Mesendoderm (in vitro differentiated cells): ENCODE results near the gene HAUS5.
A peak's percentile ranks its signal among the peaks of the same experiment; 100 is the strongest.

Experiments
- DNase-seq: peaks from one replicate; pipeline ENCODE4 v3.0.0; 2013
- H2AK5ac ChIP-seq: 2 replicates; pipeline ENCODE4 v1.6.1; 2013; ENCODE audit warnings: low read length, inconsistent platforms
- H2BK120ac ChIP-seq: 2 replicates; pipeline ENCODE4 v1.6.1; 2013; ENCODE audit warnings: low read depth, mild to moderate bottlenecking, low read length, moderate library complexity, mixed read lengths
- H2BK15ac ChIP-seq: replicated peaks from 2 replicates; pipeline ENCODE4 v1.6.1; 2013; ENCODE audit warnings: low read depth, mild to moderate bottlenecking, moderate library complexity
- H2BK5ac ChIP-seq: 2 replicates; pipeline ENCODE4 v1.6.1; 2013; ENCODE audit warnings: low read length, inconsistent platforms
- H3K18ac ChIP-seq: 2 replicates; pipeline ENCODE4 v1.6.1; 2013; ENCODE audit warnings: mild to moderate bottlenecking, low read length, mixed read lengths
- H3K23ac ChIP-seq: one replicate; pipeline ENCODE4 v1.6.1; 2013; ENCODE audit warnings: low read length
- H3K27ac ChIP-seq: 2 replicates; pipeline ENCODE4 v1.5.1; 2013; ENCODE audit warnings: low read depth, mild to moderate bottlenecking, inconsistent platforms, low read length, moderate library complexity
- H3K27me3 ChIP-seq: 2 replicates; pipeline ENCODE4 v1.6.1; 2013; ENCODE audit warnings: low read length, control low read depth, mild to moderate bottlenecking, inconsistent platforms; ENCODE audit not compliant: insufficient read depth, poor library complexity
- H3K36me3 ChIP-seq: 2 replicates; pipeline ENCODE4 v1.6.1; 2013; ENCODE audit warnings: low read length, inconsistent platforms; ENCODE audit not compliant: control insufficient read depth, insufficient read depth
- H3K4ac ChIP-seq: one replicate; pipeline ENCODE4 v1.6.1; 2013; ENCODE audit warnings: low read depth, mild to moderate bottlenecking, low read length, moderate library complexity
- H3K4me1 ChIP-seq: 2 replicates; pipeline ENCODE4 v1.6.1; 2013; ENCODE audit warnings: low read depth, low read length, inconsistent platforms; ENCODE audit not compliant: control insufficient read depth
- H3K4me2 ChIP-seq: 2 replicates; pipeline ENCODE4 v1.6.1; 2013; ENCODE audit warnings: low read length
- H3K4me3 ChIP-seq: 2 replicates; pipeline ENCODE4 v1.5.1; 2013; ENCODE audit warnings: mild to moderate bottlenecking, low read length
- H3K56ac ChIP-seq: one replicate; pipeline ENCODE4 v1.6.1; 2013; ENCODE audit warnings: low read length
- H3K79me1 ChIP-seq: 2 replicates; pipeline ENCODE4 v1.6.1; 2013; ENCODE audit warnings: low read length, inconsistent platforms
- H3K79me2 ChIP-seq: 2 replicates; pipeline ENCODE4 v1.6.1; 2013; ENCODE audit warnings: mild to moderate bottlenecking, low read length; ENCODE audit not compliant: control insufficient read depth, insufficient read depth
- H3K9ac ChIP-seq: 2 replicates; pipeline ENCODE4 v1.6.1; 2013; ENCODE audit warnings: low read length, inconsistent platforms
- H4K5ac ChIP-seq: one replicate; pipeline ENCODE4 v1.6.1; 2013; ENCODE audit warnings: low read length
- H4K8ac ChIP-seq: one replicate; pipeline ENCODE4 v1.6.1; 2013; ENCODE audit warnings: low read depth, mild to moderate bottlenecking, control low read depth, low read length, moderate library complexity
- WGBS: extraction: QIAGEN DNeasy Blood & Tissue Kit; methylation state at CpG from one replicate; pipeline ENCODE4 v1.1.7; 2013; ENCODE audit warnings: low lambda C conversion rate, missing lambda C conversion rate; ENCODE audit not compliant: insufficient coverage; ENCODE audit errors: extremely low coverage; 5-methylcytosine and 5-hydroxymethylcytosine counted together

The HAUS5 gene

DNA sequence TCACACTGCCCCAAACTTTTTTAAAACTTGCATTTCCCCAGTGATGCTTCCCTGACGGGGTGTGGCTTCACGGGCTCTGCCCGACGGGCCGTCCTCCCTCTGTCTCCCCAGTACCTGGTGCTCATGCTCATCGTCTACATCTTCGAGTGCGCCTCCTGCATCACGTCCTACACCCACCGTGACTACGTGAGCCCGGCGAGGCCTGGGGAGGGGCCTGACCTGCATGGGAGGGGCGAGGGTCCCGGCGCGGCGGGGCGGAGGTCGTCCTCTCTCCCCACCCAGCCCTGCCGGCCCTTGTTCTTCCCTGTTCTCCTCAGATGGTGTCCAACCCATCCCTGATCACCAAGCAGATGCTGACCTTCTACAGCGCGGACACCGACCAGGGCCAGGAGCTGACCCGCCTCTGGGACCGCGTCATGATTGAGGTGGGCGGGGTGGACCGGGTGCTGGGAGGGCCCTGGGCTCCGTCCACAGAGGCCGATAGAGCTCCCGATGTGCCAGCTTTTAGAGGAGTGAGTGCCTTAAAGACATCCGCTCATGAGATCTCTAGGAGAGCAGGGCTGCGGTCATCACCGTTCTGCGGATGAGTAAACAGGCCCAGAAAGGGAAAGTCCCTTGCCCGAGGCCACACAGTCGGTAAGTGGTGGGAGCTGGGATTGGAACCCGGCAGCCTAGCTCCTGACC lies 60.7 kb downstream of the HAUS5 start:
- Histone ChIP-seq H3K4me2 (peak overlapping the region; percentile 56), H2BK5ac (no peak overlapping the region), H3K4ac (no peak overlapping the region), H3K9ac (peak overlapping the region; percentile 57), H3K4me3 (peak overlapping the region; percentile 31), H2BK120ac (no peak overlapping the region), H3K18ac (no peak overlapping the region), H3K23ac (no peak overlapping the region), H3K79me2 (no peaks in the 10 kb centered on the region), H4K5ac (no peak overlapping the region), H2BK15ac (no peak overlapping the region), H3K56ac (peak overlapping the region; percentile 73), H3K79me1 (no peaks in the 10 kb centered on the region), H3K27ac (no peak overlapping the region), H3K27me3 (no peaks in the 10 kb centered on the region), H3K36me3 (no peaks in the 10 kb centered on the region), H4K8ac (no peak overlapping the region), H3K4me1 (no peaks in the 10 kb centered on the region), H2AK5ac (no peak overlapping the region)
- DNase-seq: peak; percentile 65
- no CpG with 5 or more reads among the region's 39 CpGs for WGBS
